ENCODE data around the gene NFIC.

NFIC gene

DNA sequence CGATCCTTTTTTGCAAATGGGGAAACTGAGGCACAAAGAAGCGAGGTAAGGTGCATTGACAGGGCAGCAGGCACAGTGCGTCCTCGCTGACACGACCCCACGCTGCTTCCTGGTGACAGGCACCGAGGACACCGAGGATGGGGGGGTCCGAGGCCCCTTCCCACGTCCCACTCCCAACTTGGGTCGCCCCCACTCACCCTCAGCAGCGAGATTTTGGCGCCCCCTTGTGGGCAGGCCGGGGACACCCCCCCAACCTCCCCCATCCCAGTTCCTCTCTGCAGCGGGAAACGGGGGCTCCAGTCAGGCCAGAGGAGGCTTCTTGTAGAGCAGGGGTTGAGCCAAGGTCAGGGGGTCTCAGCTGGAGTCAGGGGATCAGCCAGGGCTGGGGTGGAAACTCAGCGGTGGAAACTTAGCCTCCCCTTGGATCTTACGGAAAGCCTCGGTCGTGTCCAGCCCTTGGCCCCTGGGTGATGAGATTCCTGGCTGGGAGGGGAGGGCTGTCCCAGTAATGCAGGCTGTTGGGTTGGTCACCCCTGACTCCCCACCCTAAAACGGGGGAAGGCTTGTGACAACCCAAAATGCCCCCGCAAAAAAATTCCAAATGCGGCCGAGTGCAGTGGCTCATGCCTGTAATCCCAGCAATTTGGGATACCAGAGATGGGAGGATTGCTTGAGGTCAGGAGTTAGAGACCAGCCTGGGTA, 105.7 kb downstream of the NFIC start:
- DNase-seq = peak; percentile 58

GRCh38 chr19:3474010-3474409, 107.6 kb downstream of the NFIC start:
- DNase-seq = no peak

GRCh38 chr19:3474614-3475013, 108.2 kb downstream of the NFIC start:
- DNase-seq = no peak

- no peak for DNase-seq
These were observed 109.1 kb downstream of the NFIC start for GRCh38 chr19:3475449-3475848.

GRCh38 chr19:3476830-3477229, 110.4 kb downstream of the NFIC start:
- no peak for DNase-seq

- DNase-seq = no peak
These were observed 111.1 kb downstream of the NFIC start for GRCh38 chr19:3477506-3477905.

- no peak for DNase-seq
These were observed 111.6 kb downstream of the NFIC start for GRCh38 chr19:3477951-3478350.

GRCh38 chr19:3478409-3479176, 112.2 kb downstream of the NFIC start:
- no peak for DNase-seq

DNA sequence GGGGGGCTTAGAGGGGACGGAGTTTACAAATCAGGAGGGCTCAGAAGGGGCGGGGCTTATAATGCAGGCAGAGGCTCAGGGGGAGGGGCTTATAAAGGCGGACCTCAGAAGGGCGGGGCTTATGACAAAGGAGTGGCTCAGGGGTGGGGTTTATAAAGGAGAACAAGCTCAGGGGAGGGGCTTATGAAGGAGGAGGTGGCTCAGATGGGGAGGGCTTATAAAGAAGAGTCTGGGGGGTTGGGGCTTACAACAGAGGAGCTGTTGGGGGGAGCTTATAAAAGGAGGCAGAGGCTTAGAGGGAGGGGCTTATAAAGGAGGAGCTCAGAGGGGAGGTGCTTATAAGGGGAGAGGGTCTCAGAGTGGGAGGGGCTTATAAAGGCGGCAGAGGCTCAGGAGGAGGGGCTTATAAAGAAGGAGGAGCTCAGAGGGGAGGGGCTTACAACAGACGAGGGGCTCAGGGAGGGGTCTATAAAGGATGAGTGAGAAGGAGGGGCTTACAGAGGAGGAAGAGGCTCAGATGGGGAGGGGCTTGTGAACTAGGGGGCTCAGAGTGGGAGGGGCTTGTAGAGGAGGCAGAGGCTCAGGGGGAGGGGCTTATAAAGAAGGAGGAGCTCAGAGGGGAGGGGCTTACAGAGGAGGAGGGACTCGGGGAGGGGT, 112.9 kb downstream of the NFIC start:
- DNase-seq = peak; percentile 67

DNA sequence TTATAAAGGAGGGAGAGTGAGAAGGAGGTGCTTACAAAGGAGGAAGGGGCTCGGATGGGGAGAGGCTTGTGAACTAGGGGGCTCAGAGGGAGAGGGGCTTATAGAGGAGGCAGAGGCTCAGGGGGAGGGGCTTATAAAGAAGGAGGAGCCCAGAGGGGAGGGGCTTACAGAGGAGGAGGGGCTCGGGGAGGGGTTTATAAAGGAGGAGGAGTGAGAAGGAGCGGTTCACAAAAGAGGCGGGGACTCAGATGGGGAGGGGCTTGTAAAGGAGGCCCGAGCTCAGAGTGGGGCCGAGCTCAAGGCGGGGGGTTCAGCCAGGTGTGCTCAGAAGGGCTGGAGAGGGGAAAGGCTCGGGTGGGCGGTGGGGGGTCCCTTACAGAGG, 113.4 kb downstream of the NFIC start:
- DNase-seq = peak; percentile 68

GRCh38 chr19:3480383-3481091, 114.2 kb downstream of the NFIC start, which contains the start of gene SMIM24:
Gene SMIM24 (minus strand): TSS chr19:3480525. CDS start chr19:3480463, 62 bp downstream.
- no peak for DNase-seq

DNA sequence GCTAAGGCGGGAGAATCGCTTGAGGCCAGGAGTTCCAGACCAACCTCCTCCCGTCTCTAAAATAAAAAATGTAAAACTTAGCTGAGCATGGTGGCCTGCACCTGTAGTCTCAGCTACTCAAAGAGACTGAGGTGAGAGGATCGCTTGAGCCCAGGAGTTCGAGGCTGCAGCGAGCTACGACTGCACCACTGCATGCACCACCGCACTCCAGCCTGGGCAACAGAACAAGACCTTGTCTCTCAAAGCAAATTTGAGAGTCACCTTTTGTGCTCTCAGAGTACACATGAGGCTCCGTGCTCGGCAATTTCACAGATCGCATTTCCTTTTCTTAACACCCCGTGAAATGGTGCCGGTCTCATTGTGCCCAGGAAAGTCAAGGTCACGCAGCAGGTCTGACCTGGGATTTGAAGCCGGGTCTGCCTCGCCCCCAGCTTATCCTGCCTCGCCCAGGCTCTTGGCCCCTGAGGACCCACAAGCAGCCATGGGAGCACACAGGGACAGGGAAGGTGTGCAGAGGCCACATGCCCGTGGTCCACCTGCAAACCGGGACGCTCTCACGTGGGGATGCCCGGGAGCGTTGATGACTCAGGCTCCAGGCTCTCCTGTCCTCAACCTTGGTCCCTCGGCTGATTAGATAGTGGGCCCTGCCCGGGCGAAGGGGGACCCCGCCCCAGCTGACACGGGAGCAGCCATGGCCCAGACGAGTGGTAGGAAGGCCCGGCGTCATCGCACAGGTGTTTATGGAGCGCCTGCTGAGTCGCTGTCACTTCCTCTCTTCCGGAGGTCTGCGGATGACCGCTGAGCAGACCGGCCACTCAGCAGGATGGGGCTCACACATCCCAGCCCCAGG, 115.1 kb downstream of the NFIC start:
- DNase-seq = no peak

- no peak for DNase-seq
These were observed 116.3 kb downstream of the NFIC start for GRCh38 chr19:3482507-3483225.

GRCh38 chr19:3483226-3483628, 116.8 kb downstream of the NFIC start, which contains the start of gene SMIM44:
Gene SMIM44 (minus strand): TSS chr19:3483441. CDS start chr19:3483403, 38 bp downstream.
- no peak for DNase-seq

DNA sequence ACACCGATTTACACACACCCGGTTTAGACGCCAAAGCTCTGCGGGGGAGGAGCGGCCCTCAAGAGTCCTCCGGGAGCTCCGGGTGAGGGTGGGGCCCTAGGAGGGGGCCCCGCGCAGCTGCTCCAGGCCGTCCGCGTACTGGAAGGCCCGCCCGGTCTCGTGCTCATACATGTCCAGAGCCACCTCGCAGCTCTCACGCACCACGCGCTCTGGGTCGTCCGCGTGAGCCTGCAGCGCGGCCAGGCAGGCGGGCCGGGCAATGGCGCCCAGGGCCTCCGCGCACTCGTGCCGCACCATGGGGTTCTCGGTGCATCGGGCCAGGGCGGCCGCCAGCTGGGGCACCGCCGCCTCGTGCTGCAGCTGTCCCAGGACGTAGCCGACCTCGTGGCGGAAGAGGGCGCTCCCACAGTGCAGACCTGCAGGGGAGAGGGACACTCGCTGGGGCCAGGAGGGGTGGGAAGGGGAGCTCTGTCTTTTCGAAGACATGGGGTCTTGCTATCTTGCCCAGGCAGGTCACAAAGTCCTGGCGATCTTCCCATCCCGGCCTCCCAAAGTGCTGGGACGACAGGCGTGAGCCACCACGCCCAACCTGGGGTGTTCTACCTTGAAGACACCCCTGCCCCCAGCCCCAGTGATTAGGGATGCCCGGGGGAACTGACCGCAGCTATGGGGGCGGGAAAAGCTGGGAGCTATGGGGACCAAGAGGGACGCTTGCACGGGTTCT, 125.2 kb downstream of the NFIC start:
- DNase-seq = no peak

DNA sequence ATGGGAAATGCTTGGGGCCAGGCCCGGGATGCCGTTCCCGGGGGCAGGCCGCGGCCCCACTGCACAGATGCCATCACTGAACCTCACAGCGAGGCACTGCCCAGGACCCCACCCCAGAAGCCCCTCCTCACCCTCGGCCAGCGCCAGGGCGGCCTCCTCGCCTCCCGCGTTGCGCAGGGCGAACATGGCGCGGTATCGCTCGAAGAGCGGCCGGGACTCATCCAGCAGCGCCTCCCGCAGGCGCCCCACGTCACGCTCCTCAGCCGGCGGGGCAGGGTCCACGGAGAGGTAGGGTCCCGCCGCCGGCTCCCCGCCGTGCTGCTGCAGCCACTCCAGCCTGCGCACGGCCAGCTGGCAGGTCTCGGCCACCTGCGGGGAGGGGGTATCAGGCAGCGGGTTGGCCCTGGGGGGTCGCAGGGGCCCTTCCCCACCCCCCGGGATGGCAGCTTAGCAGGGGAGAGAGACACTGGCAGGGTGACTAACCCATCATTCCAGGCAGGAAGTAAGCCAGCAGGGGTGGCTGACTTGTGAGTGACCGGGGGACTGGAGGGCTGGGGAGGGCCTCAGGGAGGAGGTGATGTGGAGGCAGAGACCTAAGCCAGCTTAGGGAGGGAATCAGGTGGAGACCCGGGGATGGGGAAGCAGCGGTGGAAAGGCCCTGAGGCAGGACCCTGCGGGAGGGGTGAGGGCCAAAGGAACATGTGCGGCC, 125.9 kb downstream of the NFIC start:
- no peak for DNase-seq

GRCh38 chr19:3492919-3493318, 126.5 kb downstream of the NFIC start:
- no peak for DNase-seq

- no peak for DNase-seq
These were observed 127.3 kb downstream of the NFIC start for GRCh38 chr19:3493651-3494050.

GRCh38 chr19:3494051-3494450, 127.7 kb downstream of the NFIC start:
- peak; percentile 76 for DNase-seq

GRCh38 chr19:3494559-3494958, 128.2 kb downstream of the NFIC start:
- DNase-seq = peak; percentile 78

Data from activated CD4-positive, alpha-beta T cell treated with anti-CD3 and anti-CD28 coated beads for 48 hours (primary cell).